Thyroid gland (tissue), 4 donors: ENCODE results near the gene SLC12A5. TPM values are rescaled to one million over a fixed set of nuclear protein-coding genes. Genes with fewer than 3 reads are reported as not detected.

Source experiments
- DNase-seq, 2 donors: peaks; one replicate each; pipeline ENCODE4 v3.0.0-alpha.2; 2019
- H3K27ac ChIP-seq, 3 donors: fragments of 200-600 bp; sonication (generic); 1 replicate in 2 of 3; 2 replicates in 1 of 3; pipeline ENCODE4 v1.5.1; 2016 to 2019; ENCODE audit warnings: mild to moderate bottlenecking in 1 of 3, moderate library complexity in 1 of 3
- H3K27me3 ChIP-seq: fragments of 200-600 bp; sonication (generic); one replicate; pipeline ENCODE4 v1.5.1; 2019
- H3K36me3 ChIP-seq, 2 donors: fragments of 200-600 bp; sonication (generic); one replicate each; pipeline ENCODE4 v1.5.1; 2016 to 2019
- H3K4me1 ChIP-seq, 2 donors: fragments of 200-600 bp; sonication (generic); one replicate each; pipeline ENCODE4 v1.5.1; 2017 to 2019
- H3K4me3 ChIP-seq, 3 donors: fragments of 200-600 bp; sonication (generic); replicated peaks in 1 of 3; 1 replicate in 2 of 3; 2 replicates in 1 of 3; pipeline ENCODE4 v1.5.1; 2016; ENCODE audit warnings: mild to moderate bottlenecking in 1 of 3
- H3K9me3 ChIP-seq: fragments of 200-600 bp; sonication (generic); one replicate; pipeline ENCODE4 v1.5.1; 2017
- POLR2A ChIP-seq, 2 donors: fragments of 450-650 bp; IDR thresholded peaks; one replicate each; pipeline ENCODE4 v1.6.1; 2017; ENCODE audit warnings: antibody characterized with exemption in 2 of 2, mild to moderate bottlenecking in 2 of 2, moderate library complexity in 1 of 2
- WGBS, 2 donors: methylation state at CpG; one replicate each; pipeline ENCODE4 v1.1.5; 2017; 5-methylcytosine and 5-hydroxymethylcytosine counted together
- intact Hi-C: fragments of 100-400 bp; cut with DNase I; formaldehyde crosslinking; loops from one replicate; pipeline ENCODE4 v1.15.1; 2023
- total RNA-seq, 4 donors: library from RNA; depleted of rRNA; stranded (reverse); fragments of >200 nt; gene quantifications; one replicate each; pipeline ENCODE4 v1.2.3, GENCODE V29; 2016
- TF ChIP-seq, protein P1 (sequence below), 6 experiments: fragments of 200-600 bp in 3 of 6; fragments of 450-650 bp in 3 of 6; sonication (generic) in 3 of 6; IDR thresholded peaks; one replicate each; pipeline ENCODE4 v1.5.1; 2016 to 2019; ENCODE audit warnings: antibody characterized with exemption in 6 of 6, mild to moderate bottlenecking in 2 of 6, inconsistent platforms in 1 of 6, moderate library complexity in 1 of 6

The SLC12A5 gene
- total RNA-seq, 4 donors from 2014 or later = 1.6 TPM; not detected in 3

DNA sequence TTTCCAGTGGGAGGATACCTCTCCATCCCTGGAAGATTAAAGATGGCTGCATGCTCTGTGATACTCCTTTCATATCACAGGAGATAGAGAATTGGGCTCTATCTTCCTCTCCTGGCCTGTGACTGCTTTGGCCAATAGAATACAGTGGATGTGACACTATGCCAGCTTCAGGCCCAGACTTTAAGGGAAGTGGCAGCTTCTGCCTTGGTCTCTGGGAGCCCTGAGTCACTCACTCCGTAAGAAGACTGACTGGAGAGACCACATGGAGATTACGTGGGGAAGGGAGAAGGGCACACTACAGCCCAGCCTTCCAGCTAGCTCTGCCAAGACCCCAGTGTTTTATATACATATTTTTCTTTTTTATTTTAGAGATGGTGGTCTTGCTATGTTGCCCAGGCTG, 30.7 kb upstream of the SLC12A5 start:
- Histone ChIP-seq H3K36me3 (no peaks in the 10 kb centered on the region), H3K27me3 (no peaks in the 10 kb centered on the region), H3K9me3 (no peaks in the 10 kb centered on the region), H3K4me3 (no peak overlapping the region), H3K27ac (no peak overlapping the region), H3K4me1 (no peaks in the 10 kb centered on the region)
- no peak for TF ChIP-seq POLR2A (IDR thresholded peaks at IDR 0.05)
- TF ChIP-seq, protein P1, sequence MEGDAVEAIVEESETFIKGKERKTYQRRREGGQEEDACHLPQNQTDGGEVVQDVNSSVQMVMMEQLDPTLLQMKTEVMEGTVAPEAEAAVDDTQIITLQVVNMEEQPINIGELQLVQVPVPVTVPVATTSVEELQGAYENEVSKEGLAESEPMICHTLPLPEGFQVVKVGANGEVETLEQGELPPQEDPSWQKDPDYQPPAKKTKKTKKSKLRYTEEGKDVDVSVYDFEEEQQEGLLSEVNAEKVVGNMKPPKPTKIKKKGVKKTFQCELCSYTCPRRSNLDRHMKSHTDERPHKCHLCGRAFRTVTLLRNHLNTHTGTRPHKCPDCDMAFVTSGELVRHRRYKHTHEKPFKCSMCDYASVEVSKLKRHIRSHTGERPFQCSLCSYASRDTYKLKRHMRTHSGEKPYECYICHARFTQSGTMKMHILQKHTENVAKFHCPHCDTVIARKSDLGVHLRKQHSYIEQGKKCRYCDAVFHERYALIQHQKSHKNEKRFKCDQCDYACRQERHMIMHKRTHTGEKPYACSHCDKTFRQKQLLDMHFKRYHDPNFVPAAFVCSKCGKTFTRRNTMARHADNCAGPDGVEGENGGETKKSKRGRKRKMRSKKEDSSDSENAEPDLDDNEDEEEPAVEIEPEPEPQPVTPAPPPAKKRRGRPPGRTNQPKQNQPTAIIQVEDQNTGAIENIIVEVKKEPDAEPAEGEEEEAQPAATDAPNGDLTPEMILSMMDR (IDR thresholded peaks at IDR 0.05) = no peak
- DNase-seq = no peak
- WGBS, 2 donors = 60 to 81% methylated on average over 2 of the region's 2 CpGs
- intact Hi-C loops = no loop called here

DNA sequence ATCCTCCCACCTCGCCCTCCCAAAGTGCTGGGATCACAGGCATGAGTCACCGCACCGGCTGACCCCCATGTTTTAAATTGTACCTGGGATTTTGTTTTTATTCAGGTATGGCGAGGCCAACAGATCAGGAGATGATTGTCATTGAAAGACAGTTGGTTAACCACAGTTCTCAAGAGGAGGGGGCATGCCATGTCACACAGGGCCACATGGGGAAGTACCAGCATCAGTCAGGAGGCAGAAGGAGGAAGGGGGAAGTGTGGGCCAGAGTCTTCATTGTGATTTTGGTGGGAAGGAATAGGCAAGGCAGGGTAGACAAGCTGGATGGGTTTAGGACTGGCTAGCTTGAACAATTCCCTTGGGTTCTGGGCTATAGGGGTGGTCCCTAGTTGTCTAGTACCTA, 30.3 kb upstream of the SLC12A5 start:
- Histone ChIP-seq H3K4me3 (no peak overlapping the region), H3K27ac (no peak overlapping the region), H3K4me1 (no peaks in the 10 kb centered on the region), H3K27me3 (no peaks in the 10 kb centered on the region), H3K36me3 (no peaks in the 10 kb centered on the region), H3K9me3 (no peaks in the 10 kb centered on the region)
- TF ChIP-seq, protein P1 (IDR thresholded peaks at IDR 0.05) = no peak
- no peak for TF ChIP-seq POLR2A (IDR thresholded peaks at IDR 0.05)
- no peak for DNase-seq
- intact Hi-C loops = no loop called here
- WGBS, 2 donors = 72 to 80% methylated on average over 4 of the region's 4 CpGs

DNA sequence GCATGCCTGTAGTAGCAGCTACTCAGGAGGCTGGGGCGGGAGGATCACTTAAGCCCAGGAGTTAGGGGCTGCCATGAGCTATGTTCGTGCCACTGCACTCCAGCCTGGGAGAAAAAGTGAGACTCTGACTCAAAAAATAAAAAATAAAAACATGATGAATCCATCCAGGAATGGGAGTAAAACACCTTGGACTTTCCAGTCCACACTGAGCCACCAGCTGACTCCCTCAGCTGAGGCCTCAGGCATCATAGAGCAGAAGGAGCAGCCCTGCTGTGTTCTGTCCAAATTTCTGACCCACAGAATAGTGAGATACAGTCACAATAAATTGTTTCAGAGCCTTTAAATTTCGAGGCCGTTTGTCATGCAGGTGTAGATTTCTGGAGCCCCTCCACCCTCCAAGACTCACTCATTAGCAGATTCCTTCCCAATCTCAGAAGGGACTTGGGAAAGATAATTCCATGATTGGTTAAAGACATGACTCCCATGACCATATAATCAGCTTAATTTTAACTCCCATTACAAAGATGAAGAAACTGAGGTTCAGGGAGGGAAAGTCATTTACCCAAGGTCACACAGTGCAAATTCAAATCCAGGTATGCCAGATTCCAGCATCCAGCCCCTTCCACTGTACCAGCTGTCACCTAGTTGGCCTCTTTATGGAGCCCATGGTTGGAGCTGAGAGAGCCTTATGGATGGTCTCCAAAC, 29.3 kb upstream of the SLC12A5 start:
- no peak for DNase-seq
- no peak for TF ChIP-seq POLR2A (IDR thresholded peaks at IDR 0.05)
- TF ChIP-seq, protein P1 (IDR thresholded peaks at IDR 0.05) = no peak
- H3K4me3 ChIP-seq = no peak overlapping the region
- H3K9me3 ChIP-seq = no peaks in the 10 kb centered on the region
- H3K36me3 ChIP-seq = no peaks in the 10 kb centered on the region
- intact Hi-C loops = no loop called here
- no peak overlapping the region for H3K27ac ChIP-seq
- 88 to 94% methylated on average over 4 of the region's 4 CpGs for WGBS, 2 donors
- H3K27me3 ChIP-seq = no peaks in the 10 kb centered on the region
- no peaks in the 10 kb centered on the region for H3K4me1 ChIP-seq

DNA sequence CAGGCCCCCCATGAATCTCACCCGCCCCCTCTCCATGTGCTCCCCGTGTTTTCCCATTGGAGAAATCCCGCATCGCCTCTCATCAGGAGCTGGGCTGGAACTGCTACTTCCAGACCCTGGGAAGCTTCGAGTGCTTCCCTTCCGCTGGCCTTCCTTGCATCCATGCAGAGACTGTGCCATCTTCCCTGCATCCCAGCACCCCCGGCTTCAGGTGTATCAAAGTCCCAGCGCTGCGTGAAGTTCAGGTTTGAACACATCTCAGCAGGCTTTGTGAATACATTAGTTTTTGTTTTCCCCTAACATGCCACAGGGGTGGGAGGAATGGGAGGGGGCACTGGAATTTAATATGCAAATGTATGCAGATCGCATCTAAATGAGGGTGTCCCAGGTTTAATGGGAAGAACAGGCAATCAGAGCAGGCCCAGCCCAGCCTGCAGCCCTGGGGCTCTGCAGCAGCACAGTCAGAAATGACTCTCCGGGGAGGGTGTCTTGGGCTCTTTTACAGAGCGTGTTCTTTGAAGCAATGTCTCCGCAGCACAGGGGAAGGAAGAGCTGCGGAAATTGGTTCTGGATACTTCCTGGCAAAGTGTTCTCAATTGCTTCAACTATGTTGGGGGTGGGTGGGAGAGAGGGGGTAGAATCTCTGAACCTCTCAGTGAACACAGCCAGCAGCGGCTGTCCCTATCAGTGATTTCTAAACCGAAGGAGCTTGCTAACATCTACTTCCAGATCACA, 28.6 kb upstream of the SLC12A5 start:
- WGBS, 2 donors = 39 to 44% methylated on average over 16 of the region's 16 CpGs
- no peaks in the 10 kb centered on the region for H3K27me3 ChIP-seq
- TF ChIP-seq, protein P1 (IDR thresholded peaks at IDR 0.05) = no peak
- no peak for TF ChIP-seq POLR2A (IDR thresholded peaks at IDR 0.05)
- intact Hi-C loops = no loop called here
- no peaks in the 10 kb centered on the region for H3K4me1 ChIP-seq
- no peaks in the 10 kb centered on the region for H3K9me3 ChIP-seq
- DNase-seq = no peak
- H3K36me3 ChIP-seq = no peaks in the 10 kb centered on the region
- H3K27ac ChIP-seq = no peak overlapping the region
- H3K4me3 ChIP-seq = no peak overlapping the region

DNA sequence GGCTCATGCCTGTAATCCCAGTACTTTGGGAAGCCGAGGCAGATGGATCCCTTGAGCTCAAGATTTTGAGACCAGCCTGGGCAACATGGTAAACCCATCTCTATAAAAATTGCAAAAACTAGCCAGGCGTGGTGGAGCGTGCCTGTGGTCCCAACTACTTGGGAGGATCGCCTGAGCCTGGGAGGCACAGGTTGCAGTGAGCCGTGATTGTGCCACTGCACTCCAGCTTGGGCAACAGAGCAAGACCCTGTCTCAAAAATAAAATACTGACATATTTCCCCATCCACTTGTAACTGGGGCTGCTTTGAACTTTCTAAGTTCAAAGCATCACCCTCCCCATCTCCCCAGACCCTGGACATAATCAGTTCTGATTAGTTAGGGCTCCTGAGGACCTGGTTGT, 27.5 kb upstream of the SLC12A5 start:
- Histone ChIP-seq H3K27me3 (no peaks in the 10 kb centered on the region), H3K36me3 (no peaks in the 10 kb centered on the region), H3K4me3 (no peak overlapping the region), H3K4me1 (no peaks in the 10 kb centered on the region), H3K27ac (no peak overlapping the region), H3K9me3 (no peaks in the 10 kb centered on the region)
- WGBS, 2 donors = 85 to 97% methylated on average over 4 to 5 of the region's 5 CpGs
- intact Hi-C loops = no loop called here
- no peak for DNase-seq
- TF ChIP-seq, protein P1 (IDR thresholded peaks at IDR 0.05) = no peak
- TF ChIP-seq POLR2A (IDR thresholded peaks at IDR 0.05) = no peak
